ENCODE results near the gene DOHH.
A peak's percentile ranks its signal among the peaks of the same experiment; 100 is the strongest.
"Not testable (repeated sequence)": the region's sequence is repeated elsewhere in the genome, so short reads cannot be mapped to it uniquely, and the experiment has no call there.

Gene DOHH

DNA sequence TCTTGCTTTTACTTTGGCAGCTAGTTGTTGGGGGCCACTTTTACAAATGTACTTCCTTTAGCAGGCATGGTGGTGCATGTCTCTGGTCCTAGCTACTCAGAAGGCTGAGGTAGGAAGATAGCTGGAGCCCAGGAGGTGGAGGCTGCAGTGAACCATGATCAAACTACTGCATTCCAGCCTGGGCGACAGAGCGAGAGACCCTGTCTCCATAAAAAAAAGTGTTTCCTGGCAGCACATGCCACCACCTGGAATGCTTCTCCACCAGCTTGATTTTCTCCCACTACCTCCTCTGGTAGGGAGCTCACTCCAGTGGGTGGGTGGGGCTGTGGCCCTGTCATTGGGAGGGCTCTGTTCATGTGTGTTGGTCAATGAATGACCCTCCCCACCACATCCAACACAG lies 18.2 kb upstream of the DOHH start:
- DNase-seq = no peak

DNA sequence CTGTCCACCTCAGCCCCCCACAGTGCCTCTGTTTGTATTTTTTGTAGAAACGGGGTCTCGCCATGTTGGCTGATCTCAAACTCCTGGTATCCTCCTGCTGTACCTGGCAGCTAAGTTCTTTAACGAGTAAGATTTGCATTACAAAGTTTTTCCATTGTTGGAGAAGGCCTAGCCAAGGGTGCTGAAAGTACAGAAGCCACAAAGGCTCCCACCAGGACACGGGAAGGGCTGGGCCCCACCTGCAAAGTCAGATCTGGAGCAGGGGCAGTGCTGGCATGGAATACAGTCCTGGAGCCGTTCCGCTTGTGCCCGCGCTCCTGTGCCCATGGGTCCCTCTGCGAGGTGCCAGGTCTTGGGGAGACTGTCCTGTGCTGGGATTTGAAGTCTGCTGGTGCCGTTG lies 17.8 kb upstream of the DOHH start:
- DNase-seq = no peak

DNA sequence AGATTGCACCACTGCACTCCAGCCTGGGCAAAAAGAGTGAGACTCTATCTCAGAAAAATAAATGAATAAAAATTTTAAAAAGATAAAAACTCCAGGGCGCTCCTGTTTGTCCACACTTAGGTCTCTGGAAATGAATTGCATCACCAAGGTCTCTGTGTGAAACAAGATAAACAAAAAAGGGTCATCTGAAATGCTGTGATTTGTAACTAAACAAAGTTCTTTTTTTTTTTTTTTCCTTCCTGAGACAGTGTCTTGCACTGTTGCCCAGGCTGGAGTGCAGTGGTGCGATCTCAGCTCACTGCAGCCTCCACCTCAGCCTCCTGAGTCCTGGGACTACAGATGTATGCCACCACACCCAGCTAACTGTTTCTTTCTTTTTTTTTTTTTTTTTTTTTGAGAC lies 17.2 kb upstream of the DOHH start:
- no peak for DNase-seq

DNA sequence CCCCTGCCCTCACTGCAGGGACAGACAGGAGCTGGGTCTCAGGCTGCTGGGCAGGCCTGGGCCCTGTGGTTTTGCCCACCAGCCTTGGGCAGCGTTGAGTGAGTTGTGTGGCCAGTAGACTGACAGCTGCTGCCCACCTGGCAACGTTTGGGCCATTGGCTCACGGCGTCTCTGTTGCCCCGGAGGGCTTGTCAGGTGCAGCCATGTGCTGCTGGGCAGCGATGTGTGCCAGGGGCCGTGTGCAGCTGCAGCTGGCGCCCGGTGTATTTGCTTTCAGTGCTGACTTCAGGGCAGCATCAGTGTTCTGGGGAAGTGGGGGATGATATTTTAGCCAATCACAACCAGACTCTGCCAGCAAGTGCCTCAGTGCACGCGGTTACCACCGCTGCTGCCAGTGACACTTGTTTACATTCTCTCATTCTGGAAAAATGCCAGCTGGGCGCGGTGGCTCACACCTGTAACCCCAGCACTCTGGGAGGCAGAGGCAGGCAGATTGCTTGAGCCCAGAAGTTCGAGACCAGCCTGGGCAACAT lies 16.3 kb upstream of the DOHH start:
- peak; percentile 92 for DNase-seq

DNA sequence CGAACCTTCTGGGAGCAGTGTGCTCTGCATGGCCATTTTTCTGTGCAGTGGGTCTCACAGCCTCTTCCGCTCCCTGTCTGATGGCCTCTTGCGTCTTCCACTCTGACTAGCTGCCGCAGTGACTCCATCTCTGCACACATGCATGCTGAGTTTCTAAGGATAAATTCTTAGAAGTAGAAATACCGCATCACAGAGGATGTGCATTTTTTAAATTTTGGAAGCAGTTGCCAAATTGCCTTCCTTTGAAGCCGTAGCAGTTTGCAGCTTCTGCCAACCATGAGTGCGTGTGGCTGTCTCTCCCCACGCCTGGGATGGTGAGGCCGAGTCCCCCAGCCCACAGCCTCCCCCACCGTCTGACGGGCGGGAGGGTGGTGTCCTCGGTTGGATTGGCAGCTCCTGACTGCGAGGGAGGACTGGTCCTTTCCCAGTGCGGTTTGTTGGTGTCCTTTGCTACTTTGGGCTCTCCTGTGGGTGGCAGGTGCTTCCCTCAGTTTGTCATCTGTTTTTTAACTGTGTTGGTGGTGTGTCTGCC lies 15.5 kb upstream of the DOHH start:
- DNase-seq = no peak

DNA sequence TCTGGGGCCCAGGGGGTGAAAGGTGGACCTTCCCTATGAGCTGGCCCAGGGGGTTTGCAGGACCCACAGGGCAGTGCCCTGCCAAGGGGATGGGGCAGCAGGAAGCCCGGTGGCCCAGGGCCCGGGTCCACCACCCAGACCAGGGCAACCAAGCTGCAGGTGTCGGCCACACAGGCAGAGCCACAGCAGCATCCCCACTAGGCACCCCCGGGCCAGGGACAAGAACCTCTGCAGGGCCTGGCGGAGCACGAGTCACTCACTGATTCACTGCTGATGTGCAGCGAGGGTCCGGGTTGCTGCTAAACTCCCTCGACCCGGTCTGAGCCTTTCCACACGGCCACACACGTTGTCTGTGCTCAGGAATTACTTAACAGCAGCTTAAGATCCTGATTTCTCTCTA lies 14.5 kb upstream of the DOHH start:
- no peak for DNase-seq

DNA sequence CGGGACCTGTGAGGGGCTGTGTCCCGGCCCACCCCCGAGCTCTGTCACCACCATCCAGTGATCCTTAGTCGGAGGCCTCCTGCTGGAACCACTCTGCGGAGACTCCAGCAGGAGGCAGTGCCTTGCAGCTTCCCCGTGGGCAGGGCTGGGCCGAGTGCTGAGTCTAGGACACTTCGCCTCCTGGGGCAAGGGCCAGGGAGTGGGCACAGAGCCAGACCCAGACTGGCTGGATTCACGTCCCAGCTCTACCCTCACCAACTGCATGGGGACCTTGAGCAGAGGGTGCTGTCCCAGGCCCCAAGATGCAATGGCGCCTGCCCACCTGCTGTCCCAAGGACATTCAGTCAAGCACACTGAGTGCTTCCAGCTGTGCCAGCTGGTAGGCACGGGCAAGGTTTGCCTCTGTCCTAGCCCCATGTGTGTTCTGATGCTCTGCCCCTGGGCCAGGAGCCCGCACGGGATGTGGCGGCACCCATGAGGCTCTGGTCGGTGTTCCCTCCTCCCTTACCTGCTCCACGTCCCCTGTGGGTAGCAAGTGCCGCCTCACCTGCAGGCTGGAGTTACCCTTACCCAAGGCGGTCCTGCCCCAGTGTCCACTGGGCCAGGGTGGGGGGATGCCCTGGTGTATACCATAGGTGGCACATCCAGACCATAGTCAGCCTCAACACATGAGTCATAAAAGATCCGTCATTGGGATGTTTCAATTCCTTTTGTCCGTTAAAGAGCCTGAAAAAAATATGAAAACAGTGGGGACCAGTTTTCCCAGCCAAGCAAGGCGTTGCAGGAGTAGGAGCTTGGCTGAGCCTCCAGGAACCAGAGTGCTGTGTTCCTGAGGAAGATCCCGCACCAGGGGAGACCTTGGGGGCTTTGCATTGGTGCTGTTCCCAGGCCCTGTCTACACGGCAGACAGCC lies 13.0 kb upstream of the DOHH start:
- no peak for DNase-seq

DNA sequence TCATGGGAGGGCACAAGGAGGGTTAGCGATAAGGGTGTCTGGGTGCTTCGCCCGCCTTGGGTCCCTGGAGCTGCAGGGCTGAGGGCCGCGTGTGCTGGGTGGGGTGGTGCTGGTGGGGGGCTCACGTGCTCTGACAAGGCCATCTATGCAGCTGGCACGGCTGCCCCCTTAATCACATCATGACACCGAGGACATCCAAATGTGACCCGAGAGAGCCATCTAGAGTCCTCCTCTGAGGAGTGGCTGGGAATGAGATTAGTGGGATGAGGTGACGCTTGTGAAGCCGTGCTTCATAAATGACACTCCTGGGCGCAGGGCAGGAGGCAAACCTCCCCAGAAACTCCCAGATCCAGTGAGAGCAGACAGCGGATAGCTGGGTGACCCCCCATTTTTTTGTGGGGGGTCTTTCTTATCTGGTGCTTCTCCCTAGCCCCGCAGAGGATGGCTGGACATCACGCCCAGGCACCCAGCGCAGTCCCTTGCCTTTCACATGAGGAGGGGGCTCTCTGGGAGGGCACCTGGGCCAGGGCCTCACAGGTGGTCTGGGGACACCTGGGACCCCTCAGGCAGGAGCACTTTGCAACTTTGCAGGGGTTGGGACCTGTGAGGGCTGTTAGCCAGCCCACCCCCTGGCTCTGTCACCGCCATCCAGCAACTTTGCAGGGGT lies 12.2 kb upstream of the DOHH start:
- DNase-seq = no peak

DNA sequence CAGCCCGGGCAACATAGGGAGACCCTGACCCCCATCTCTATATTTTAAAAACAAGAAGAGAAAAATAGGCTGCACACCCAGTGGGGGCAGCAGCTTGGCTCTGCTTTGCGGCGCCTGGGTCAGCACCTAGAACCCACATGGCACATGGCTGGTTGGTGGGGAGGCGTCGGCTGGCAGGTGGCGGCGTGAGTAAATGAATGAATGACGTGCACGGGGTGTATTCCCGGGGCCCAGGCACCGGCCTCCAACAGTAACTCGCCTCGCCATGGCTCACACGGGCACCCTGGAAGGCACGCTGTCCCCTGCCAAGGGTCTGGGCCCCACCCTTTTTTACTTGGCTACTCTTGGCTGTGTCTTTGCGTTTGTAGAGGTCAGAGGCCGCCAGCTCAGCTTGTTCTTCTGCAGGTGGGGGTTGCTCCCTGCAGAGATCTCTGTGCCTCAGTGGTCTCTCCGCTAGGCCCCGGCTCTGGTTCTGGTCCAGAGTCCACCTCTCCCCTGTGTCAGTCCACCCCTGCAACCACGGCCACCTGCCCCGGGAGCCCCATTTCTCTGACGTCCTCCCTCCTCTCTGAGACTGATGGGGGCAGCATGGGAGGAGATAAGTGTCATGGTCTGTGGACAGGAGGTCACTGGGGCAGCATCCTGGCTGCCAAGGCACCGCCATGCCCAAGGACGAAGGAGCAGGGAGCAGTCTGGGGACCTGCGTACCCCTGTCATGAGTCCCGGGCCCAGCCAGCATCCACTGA lies 11.2 kb upstream of the DOHH start:
- no peak for DNase-seq

DNA sequence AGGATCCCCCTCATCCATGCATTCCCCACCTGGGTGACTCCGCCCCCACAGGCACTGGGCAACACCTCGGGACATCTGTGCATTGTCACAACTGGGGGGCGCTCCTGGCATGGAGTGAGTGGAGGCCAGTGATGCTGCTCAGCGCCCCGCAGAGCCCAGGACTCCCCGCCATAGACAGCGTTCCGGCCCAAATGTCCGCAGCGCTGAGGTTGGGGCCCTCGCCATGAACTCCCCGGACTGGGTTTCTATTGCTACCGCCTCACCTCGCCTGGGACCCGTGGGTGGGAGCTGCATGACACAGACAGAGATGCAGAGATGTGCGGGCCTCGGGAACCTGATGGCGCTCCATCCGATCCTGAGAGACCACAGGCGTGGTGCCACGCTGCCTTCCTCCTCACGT lies 10.3 kb upstream of the DOHH start:
- no peak for DNase-seq

DNA sequence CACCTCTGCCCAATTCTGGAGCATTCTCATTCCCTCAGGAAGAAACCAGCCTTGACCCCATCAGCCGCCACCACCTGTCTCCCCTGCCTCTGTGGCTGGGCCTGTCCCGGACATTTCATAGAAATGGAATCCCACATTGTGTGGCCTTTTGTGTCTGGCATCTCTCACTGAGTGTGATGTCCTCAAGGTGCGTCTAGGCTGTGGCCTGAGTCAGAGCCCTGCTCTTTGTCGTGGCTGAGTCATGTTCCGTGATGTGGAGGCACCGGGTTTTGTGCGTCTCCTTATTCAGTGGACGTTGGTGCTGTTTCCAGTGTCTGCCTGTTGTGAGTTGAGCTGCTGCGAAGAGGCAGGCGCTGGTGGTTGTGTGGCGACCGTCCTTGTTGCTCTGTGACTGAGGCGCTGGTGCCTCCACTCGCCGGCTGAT lies 9.1 kb upstream of the DOHH start:
- DNase-seq = no peak

DNA sequence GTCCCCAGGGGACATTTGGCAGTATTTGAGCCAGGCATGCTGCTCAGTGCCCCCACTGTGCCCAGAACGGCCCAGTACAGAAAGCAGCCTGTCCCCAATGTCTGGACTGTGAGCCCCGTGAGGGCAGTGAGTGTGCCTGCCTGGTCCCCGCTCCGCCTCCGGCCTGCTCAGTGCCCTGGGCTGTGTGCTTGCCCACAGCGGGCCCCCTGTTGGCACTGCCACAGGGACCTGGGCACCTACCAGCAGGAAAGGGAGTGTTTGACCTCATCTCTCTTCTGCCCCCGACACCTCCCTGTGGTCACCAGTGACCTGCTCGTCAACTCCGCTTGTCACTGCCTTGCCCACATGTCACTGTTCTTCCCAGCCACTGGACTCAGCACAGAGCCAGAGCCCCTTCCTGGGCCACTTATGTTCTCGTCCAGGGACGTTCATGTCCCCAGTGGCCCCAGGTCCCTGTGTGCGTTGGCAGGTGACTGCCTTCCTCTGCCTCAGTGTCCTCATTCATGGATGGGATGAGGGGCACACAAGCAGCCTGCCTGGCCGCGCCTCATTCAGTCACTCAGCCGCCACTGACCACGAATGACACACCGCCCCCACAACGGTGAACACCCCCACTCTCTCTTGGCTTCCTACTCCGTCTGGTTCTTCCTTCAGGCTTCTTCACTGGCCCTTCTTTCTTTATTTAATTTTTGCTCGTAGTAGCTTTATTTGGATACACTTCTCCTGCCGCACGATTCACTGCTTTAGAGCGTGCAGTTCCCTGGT lies 8.5 kb upstream of the DOHH start:
- no peak for DNase-seq

DNA sequence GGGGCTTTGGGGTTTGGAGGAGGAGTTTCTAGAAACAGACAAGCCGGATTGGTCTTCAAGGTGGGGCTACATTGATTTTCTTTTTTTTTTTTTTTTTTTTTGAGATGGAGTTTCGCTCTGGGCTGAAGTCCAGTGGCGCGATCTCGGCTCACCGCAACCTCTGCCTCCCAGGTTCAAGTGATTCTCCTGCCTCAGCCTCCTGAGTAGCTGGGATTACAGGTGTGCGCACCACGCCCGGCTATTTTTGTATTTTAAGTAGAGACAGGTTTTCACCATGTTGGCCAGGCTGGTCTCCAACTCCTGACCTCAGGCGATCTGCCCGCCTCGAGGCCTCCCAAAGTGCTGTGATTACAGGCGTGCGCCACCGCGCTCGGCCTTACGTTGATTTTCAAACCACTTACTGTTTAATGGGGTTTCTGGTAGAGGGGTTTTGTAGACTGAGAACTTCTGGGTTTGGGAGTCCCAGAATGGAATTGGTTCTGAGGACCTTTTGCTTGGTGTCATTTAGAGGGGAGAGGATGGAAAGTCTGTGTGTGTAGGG lies 7.7 kb upstream of the DOHH start:
- DNase-seq = not testable (repeated sequence)

DNA sequence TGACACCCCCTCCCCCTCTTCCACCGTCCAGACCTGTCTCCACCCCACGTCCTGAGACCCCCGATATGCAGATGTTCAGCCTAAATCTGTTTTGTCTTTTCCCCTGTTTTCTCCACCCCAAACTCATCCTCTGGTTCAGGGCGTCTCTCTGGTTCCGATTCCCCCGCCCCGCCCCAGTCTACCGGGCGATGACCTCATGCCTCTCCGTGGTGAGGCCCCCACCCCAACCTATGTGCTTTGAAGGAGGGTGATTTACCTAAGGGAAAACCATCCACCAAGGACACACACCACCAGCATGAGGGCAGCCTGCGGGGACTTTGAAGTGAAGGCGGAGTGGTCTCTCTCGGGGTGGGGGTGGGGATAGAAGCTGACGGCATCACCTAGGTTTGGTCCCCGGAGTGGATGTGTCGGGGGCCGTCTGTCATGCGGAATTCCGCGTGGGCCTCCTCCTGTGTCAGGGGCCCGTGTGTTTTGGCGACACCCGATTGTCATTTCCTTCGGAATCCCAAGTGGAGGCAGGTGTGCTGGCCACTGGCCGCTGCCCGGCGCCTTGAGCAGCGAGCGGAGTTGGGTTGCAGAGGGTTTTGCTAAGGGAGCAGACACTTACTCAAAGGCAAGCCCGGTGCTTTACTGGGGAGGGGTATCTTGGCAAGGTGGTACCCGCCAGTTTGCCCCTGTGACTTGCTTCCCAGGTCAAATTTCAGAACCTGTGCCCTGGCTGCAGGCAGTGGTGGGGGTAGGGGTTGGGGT lies 7.1 kb upstream of the DOHH start:
- no peak for DNase-seq

DNA sequence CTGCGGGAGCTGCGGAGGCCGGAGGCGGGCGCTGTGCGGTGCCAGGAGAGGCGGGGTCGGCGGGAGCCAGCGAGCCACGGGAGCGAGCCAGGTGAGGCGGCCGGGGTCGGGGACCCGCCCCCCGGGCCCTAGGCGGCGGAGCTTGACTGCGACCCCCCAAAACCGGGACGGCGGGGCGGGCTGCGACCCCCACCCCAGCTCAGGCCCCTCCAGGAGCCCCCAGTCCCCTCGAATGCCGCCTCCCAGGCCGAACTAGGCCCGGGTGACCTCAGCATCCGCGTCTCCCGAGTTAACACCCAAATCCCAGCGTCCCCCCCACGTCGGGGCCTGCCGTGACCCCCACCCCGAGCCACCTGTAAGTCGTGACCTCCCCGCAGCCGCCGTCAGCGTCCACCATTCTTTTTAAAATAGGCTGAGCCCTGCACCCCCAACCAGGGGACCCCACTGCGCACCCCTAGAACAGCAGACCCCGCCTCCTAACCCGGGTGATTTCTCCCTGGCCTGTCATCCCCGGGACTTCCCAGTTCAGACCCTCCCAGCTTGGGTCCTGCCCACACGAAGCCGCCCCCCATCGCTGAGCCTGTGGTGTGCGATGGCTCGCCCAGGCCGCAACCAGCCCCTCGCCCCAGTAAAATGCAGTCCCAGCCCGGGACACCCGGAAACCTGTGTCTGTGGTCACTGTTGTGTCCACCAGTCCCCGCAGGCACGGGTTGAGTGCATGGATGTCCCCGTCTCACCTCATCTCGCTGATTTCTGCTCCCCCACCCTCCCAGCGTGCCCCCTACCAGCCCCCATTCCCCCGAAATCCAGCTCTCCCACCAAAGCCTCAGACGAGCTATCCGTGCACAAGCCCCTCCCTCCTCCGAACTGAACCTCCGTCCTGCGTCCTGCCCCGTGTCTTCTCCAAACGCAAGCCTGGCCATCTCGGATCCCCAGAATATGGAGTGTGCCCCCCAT lies 6.2 kb upstream of the DOHH start:
- no peak for DNase-seq

DNA sequence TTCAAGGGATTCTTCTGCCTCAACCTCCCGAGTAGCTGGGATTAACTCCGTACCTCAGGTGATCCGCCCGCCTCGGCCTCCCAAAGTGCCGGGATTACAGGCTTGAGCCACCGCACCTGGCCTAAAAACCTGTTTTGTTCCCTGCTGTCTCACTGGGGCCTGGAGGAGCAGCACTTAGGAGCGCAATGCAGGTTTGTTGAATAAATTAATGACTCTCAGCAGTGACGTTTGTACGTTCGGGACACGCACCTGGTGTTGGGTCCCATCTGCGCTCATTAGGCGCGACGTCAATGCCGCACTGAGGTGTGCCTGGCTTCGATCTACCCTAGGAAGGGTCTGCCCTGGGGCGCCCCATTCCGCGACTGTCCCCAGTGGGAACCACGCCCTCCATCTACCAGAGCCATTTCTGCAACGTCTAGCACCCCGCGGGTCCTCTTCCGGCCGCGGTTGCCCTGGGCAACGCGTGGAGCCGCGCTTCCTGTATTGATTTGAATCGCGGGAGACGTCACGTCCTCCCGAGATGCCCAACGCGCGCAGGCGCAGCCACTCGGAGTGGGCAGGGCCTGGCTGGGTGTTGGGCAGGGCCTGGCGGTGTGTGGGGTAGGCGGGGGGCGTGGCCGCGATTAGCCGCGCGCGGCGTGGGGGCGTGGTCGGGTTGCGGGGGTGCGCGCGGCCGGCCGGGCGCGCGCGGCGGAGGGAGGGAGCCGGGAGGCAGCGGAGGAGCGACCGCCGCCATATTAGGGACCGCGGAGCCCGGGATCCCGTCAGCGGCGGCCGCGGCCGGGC lies 5.3 kb upstream of the DOHH start, which contains the start of gene FZR1:
Gene FZR1, plus strand, starts transcription at position 714 of the 786 bp plus-strand sequence. CDS start 16,679 bp downstream, outside the sequence.
- DNase-seq = peak; percentile 98

DNA sequence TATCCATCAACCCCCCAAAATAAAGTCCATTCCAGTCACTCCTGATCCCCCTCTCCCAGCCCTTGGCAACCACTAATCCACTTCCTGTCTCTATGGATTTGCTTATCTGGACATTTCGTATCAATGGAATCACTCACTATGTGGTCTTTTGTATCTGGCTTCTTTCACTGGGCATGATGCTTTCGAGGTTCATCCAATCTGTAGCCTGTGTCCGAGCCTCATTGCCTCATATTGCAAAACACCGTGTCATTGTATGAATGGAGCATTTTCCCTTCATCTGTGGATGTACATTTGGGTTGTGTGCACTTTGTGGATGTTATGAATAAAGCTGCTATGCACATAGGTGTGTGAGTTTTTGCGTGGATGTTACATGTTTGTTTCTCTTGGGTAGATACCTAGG lies 4.3 kb upstream of the DOHH start:
- no peak for DNase-seq

DNA sequence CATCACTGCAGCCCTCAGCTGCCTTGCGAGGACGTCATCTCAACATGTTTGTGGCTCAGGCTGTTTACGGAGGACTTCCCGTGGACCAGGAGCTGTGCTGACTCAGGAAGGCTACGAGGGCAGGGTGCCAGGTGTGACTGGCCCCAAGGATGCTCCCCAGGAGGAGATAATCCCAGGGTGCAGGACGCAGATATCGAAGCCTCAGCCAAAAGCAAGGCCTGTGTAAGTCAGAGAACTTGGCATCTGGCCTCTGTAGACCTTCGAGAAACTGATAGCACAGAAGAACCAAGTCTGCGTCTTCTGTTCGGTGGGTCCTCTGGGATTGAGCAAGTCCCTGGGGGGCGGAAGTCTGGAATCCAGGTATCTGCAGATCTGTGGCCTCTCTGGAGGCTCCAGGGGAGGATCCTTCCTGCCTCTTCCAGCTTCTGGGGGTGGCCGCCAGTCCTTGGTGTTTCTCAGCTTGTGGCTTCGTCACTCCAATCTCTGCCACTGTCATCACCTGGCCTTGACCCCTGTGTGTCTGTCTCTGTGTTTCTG lies 2.6 kb upstream of the DOHH start:
- no peak for DNase-seq

DNA sequence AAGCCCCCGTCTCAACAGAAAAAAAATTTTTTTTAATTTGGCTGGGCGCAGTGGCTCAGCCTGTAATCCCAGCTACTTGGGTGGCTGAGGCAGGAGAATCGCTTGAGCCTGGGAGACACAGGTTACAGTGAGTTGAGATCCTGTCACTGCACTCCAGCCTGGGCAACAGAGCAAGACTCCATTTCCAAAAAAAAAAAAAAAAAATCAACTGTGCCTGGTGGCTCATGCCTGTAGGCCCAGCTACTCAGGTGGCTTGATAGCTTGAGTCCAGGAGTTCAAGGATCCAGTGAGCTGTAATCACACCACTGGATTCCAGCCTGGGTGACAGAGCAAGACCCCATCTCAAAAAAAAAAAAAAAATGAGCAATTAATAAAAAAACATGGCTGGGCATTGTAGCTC lies 1.3 kb upstream of the DOHH start:
- no peak for DNase-seq
